Measurements from ENCODE around the gene CD96.

GRCh38 chr3:111521891-111522290 is 20.1 kb upstream of the CD96 start:
- TF ChIP-seq POLR2A (IDR thresholded peaks at IDR 0.05) = no peak
- TF ChIP-seq CTCF (IDR thresholded peaks at IDR 0.05 in 8 of 11, conservative IDR thresholded peaks at IDR 0.05 in 3 of 11) = no peak

All from spleen (tissue), 7 donors.